ENCODE results near the gene SH3D19. TPM values are rescaled to one million over a fixed set of nuclear protein-coding genes. Genes with fewer than 3 reads are reported as not detected.

Gene SH3D19
- total and polyA plus RNA-seq, 8 donors: 52.9 to 114 (median 59.2) TPM

DNA sequence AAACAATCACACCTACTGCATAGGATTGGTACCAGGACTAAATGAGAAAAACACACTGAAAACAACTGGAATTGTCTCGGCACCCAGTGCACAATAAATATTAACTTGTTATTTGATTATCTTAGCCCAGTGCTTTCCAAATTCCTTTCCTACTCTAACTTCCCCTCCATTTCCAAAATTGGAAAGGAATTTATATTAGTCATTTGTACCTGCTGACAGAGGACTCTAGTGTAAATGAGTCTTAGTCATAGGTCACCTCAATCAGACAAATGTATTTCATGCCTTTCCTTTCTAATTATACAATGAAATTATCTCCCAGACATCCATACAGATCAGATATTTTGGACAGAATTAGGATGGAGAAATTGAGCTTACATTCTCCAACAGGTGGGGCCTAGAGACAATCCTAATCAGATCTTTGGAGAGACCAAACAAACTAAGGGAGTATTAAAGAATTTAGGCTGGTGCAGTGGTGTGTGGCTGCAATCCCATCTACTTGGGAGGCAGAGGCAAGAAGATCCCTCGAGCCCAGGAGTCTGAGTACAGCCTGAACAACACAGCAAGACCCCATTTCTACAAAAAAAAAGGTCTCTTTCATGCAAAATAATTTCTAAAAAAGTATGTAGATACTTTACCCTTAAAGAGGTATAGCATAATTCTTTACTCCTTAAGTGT, 10.1 kb downstream of the SH3D19 start:
- H3K36me3 ChIP-seq: no peaks in the 10 kb centered on the region
- H3K27me3 ChIP-seq: no peaks in the 10 kb centered on the region
- H3K9me3 ChIP-seq: no peaks in the 10 kb centered on the region
- H3K4me3 ChIP-seq: no peak overlapping the region
- TF ChIP-seq CTCF (IDR thresholded peaks at IDR 0.05): no peak
- H3K4me1 ChIP-seq: peaks cover 5 to 18% of the 10 kb centered on the region in 2 donors
- intact Hi-C loops (cut with DNase I): no loop called here
- peak overlapping the region; percentile 59 to 69 for H3K27ac ChIP-seq
- peak; percentile 89 for ATAC-seq
- no peak for DNase-seq

- H3K27ac ChIP-seq: peak overlapping the region; percentile 59 to 69
- DNase-seq (no peak), ATAC-seq (peak; percentile 8)
Observed at GRCh38 chr4:151314479-151314878, 10.9 kb downstream of the SH3D19 start.

GRCh38 chr4:151314010-151314355, 11.4 kb downstream of the SH3D19 start:
- H3K27ac ChIP-seq: peak overlapping the region in 1 of 2 donors; percentile 59

More at GRCh38 chr4:151314479-151314878, 10.9 kb downstream of the SH3D19 start:
- peaks cover 5 to 18% of the 10 kb centered on the region in 2 donors for H3K4me1 ChIP-seq
- intact Hi-C loops (cut with DNase I): no loop called here
- no peak overlapping the region for H3K4me3 ChIP-seq
- H3K9me3 ChIP-seq: no peaks in the 10 kb centered on the region
- no peak for TF ChIP-seq CTCF (IDR thresholded peaks at IDR 0.05)
- no peaks in the 10 kb centered on the region for H3K27me3 ChIP-seq
- H3K36me3 ChIP-seq: no peaks in the 10 kb centered on the region

DNA sequence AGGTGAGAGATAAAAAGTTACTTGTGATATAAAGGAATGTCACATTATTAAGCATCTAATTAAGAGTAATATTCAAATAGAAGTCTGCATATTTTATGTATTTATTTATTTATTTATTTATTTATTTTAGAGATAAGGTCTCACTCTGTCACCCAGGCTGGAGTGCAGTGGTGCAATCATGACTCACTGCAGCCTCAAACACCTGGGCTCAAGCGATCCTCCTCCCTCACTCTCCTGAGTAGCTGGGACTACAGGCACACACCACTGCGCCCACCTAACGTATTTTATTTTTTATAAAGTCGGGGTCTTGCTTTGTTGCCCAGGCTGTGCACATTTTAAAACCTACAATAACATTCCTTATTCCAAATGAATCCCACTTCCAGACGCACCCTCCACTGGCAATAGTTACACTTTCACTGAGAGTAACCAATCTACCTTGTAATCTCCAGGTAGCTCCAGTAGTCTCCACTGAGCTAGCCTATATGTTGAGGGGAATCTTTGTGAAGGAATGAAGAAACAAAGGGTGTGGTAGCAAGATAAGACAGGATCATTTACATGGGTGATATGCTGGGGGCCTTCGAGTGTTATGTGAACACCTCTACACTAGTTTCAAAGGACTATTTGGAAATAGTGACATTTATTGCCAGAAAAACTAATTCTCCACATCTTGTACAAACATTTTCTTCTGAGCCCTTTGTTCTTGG, 11.9 kb downstream of the SH3D19 start:
- peak overlapping the region in 1 of 2 donors; percentile 59 for H3K27ac ChIP-seq

More at GRCh38 chr4:151314010-151314355, 11.4 kb downstream of the SH3D19 start:
- TF ChIP-seq CTCF (IDR thresholded peaks at IDR 0.05): no peak
- intact Hi-C loops (cut with DNase I): no loop called here
- Histone ChIP-seq H3K9me3 (no peaks in the 10 kb centered on the region), H3K4me3 (no peak overlapping the region), H3K4me1 (peaks cover 5 to 18% of the 10 kb centered on the region in 2 donors), H3K36me3 (no peaks in the 10 kb centered on the region), H3K27me3 (no peaks in the 10 kb centered on the region)
- DNase-seq (no peak), ATAC-seq (no peak)

More for the DNA sequence above, 11.9 kb downstream of the SH3D19 start:
- DNase-seq (no peak), ATAC-seq (peak; percentile 46)
- Histone ChIP-seq H3K36me3 (no peaks in the 10 kb centered on the region), H3K9me3 (no peaks in the 10 kb centered on the region), H3K4me3 (no peak overlapping the region), H3K27me3 (no peaks in the 10 kb centered on the region), H3K4me1 (peaks cover 5 to 18% of the 10 kb centered on the region in 2 donors)
- no peak for TF ChIP-seq CTCF (IDR thresholded peaks at IDR 0.05)
- intact Hi-C loops (cut with DNase I): no loop called here
